HG03045 (cell line): ENCODE data around the gene BCLAF1.

Source experiments
- ATAC-seq: cut with Tn5 transposase; IDR thresholded peaks from one replicate; pipeline ENCODE4 v1.9.1; 2021; ENCODE audit warnings: mild to moderate bottlenecking, moderate library complexity; ENCODE audit not compliant: unreplicated experiment

Gene BCLAF1

GRCh38 chr6:136289579-136290409 is at the start of gene BCLAF1:
Gene BCLAF1 (minus strand): TSS chr6:136289846. CDS start chr6:136279866, 9,980 bp downstream.
- peak; percentile 93 for ATAC-seq

- ATAC-seq, result no peak
These were observed 48.8 kb upstream of the BCLAF1 start for GRCh38 chr6:136338486-136338885.

- ATAC-seq, result no peak
These were observed 48.0 kb upstream of the BCLAF1 start for GRCh38 chr6:136337606-136338005.

- ATAC-seq, result no peak
These were observed 47.5 kb upstream of the BCLAF1 start for GRCh38 chr6:136337121-136337520.

- no peak for ATAC-seq
These were observed 46.2 kb upstream of the BCLAF1 start for GRCh38 chr6:136335736-136336363.

GRCh38 chr6:136334853-136335252 is 45.2 kb upstream of the BCLAF1 start:
- no peak for ATAC-seq

GRCh38 chr6:136334465-136334846 is 44.8 kb upstream of the BCLAF1 start:
- no peak for ATAC-seq

GRCh38 chr6:136333824-136334464 is 44.3 kb upstream of the BCLAF1 start:
- no peak for ATAC-seq

- ATAC-seq, result no peak
These were observed 41.8 kb upstream of the BCLAF1 start for GRCh38 chr6:136331461-136331860.

- ATAC-seq, result no peak
These were observed 41.0 kb upstream of the BCLAF1 start for GRCh38 chr6:136330634-136331033.

- no peak for ATAC-seq
These were observed 36.5 kb upstream of the BCLAF1 start for GRCh38 chr6:136326038-136326553.

- ATAC-seq, result no peak
These were observed 35.2 kb upstream of the BCLAF1 start for GRCh38 chr6:136324686-136325380.

- ATAC-seq, result no peak
These were observed 33.9 kb upstream of the BCLAF1 start for GRCh38 chr6:136323431-136324112.

- ATAC-seq, result no peak
These were observed 30.1 kb upstream of the BCLAF1 start for GRCh38 chr6:136319732-136320131.

- no peak for ATAC-seq
These were observed 29.0 kb upstream of the BCLAF1 start for GRCh38 chr6:136318676-136319075.

GRCh38 chr6:136317971-136318370 is 28.3 kb upstream of the BCLAF1 start:
- no peak for ATAC-seq

GRCh38 chr6:136317021-136317694 is 27.5 kb upstream of the BCLAF1 start:
- ATAC-seq, result no peak

- no peak for ATAC-seq
These were observed 25.9 kb upstream of the BCLAF1 start for GRCh38 chr6:136315594-136315993.

GRCh38 chr6:136312975-136313374 is 23.3 kb upstream of the BCLAF1 start:
- no peak for ATAC-seq

- ATAC-seq, result no peak
These were observed 20.2 kb upstream of the BCLAF1 start for GRCh38 chr6:136309729-136310311.
